Body of pancreas (tissue), 4 donors: Measurements from ENCODE around the gene GRM8. TPM values are rescaled to one million over a fixed set of nuclear protein-coding genes. Genes with fewer than 3 reads are reported as not detected.

Source experiments
- ATAC-seq: fragments of 150-250 bp; one replicate; pipeline ENCODE4 v1.9.1; 2016
- DNase-seq, 4 donors: peaks; one replicate each; pipeline ENCODE4 v3.0.0-alpha.2; 2019
- H3K27ac ChIP-seq, 4 donors: fragments of 200-600 bp; sonication (generic); 1 replicate in 3 of 4; 2 replicates in 1 of 4; pipeline versions ENCODE4 v1.5.1 to v1.6.1; 2016 to 2019; ENCODE audit warnings: mild to moderate bottlenecking in 1 of 4, mixed read lengths in 1 of 4, moderate library complexity in 1 of 4
- H3K27me3 ChIP-seq, 2 donors: fragments of 200-600 bp; sonication (generic); one replicate each; pipeline ENCODE4 v1.6.0; 2016; ENCODE audit warnings: mild to moderate bottlenecking in 1 of 2
- H3K36me3 ChIP-seq, 2 donors: fragments of 200-600 bp; sonication (generic); replicated peaks in 1 of 2; 2 replicates each; pipeline ENCODE4 v1.5.1; 2016; ENCODE audit warnings: low read depth in 2 of 2; ENCODE audit not compliant: insufficient read depth in 1 of 2
- H3K4me1 ChIP-seq: fragments of 200-600 bp; sonication (generic); one replicate; pipeline ENCODE4 v1.6.0; 2016
- H3K4me3 ChIP-seq, 2 donors: fragments of 200-600 bp; sonication (generic); 1 replicate in 1 of 2; 2 replicates in 1 of 2; pipeline ENCODE4 v1.5.1; 2016 to 2019
- H3K9me3 ChIP-seq, 3 donors: fragments of 200-600 bp; sonication (generic); 1 replicate in 2 of 3; 2 replicates in 1 of 3; pipeline ENCODE4 v1.5.1; 2016
- CTCF ChIP-seq, 7 experiments: fragments of 450-650 bp in 4 of 7; fragments of 200-600 bp in 3 of 7; sonication (generic) in 3 of 7; IDR thresholded peaks; one replicate each; pipeline ENCODE4 v1.5.1; 2016 to 2019; ENCODE audit warnings: antibody characterized with exemption in 7 of 7
- POLR2A ChIP-seq, 3 donors: fragments of 450-650 bp; IDR thresholded peaks; one replicate each; pipeline ENCODE4 v1.6.1; 2016; ENCODE audit warnings: antibody characterized with exemption in 3 of 3, mild to moderate bottlenecking in 2 of 3
- WGBS, 2 donors: methylation state at CpG; one replicate each; pipeline ENCODE4 v1.1.5; 2017; 5-methylcytosine and 5-hydroxymethylcytosine counted together
- intact Hi-C: fragments of 100-400 bp; cut with DNase I; formaldehyde crosslinking; loops from one replicate; pipeline ENCODE4 v1.15.1; 2023
- total RNA-seq, 2 donors: library from RNA; depleted of rRNA; stranded (reverse); fragments of >200 nt; gene quantifications; one replicate each; pipeline ENCODE4 v1.1.0, GENCODE V29; 2016

The GRM8 gene
- total RNA-seq, 2 donors from 2014 or later = 2.3 TPM; not detected in 1

GRCh38 chr7:126499481-126499880 lies 753.3 kb downstream of the GRM8 start:
- WGBS, 2 donors = 79 to 80% methylated on average over 5 of the region's 5 CpGs
- H3K27me3 ChIP-seq = no peaks in the 10 kb centered on the region
- ATAC-seq = no peak

GRCh38 chr7:126495733-126496132 lies 757.0 kb downstream of the GRM8 start:
- Histone ChIP-seq H3K4me1 (peaks cover 20% of the 10 kb centered on the region), H3K27ac (peak overlapping the region in 3 of 4 donors; percentile 6 to 43 (median 18)), H3K4me3 (no peak overlapping the region), H3K27me3 (no peaks in the 10 kb centered on the region), H3K9me3 (no peaks in the 10 kb centered on the region), H3K36me3 (no peaks in the 10 kb centered on the region)
- ATAC-seq (peak; percentile 38), DNase-seq (no peak)
- 0 to 22% methylated on average over 2 of the region's 2 CpGs for WGBS, 2 donors
- intact Hi-C loops = no loop called here
- TF ChIP-seq POLR2A (IDR thresholded peaks at IDR 0.05) = no peak
- TF ChIP-seq CTCF (IDR thresholded peaks at IDR 0.05) = no peak

More at GRCh38 chr7:126499481-126499880, 753.3 kb downstream of the GRM8 start:
- DNase-seq = no peak
- H3K27ac ChIP-seq = no peak overlapping the region
- no peaks in the 10 kb centered on the region for H3K9me3 ChIP-seq
- TF ChIP-seq CTCF (IDR thresholded peaks at IDR 0.05) (no peak), POLR2A (IDR thresholded peaks at IDR 0.05) (no peak)
- H3K4me1 ChIP-seq = peaks cover 18% of the 10 kb centered on the region
- H3K36me3 ChIP-seq = no peaks in the 10 kb centered on the region
- intact Hi-C loops = no loop called here
- no peak overlapping the region for H3K4me3 ChIP-seq

GRCh38 chr7:126495001-126495400 lies 757.7 kb downstream of the GRM8 start:
- no peaks in the 10 kb centered on the region for H3K27me3 ChIP-seq
- 0% methylated on average over 1 of the region's 1 CpG for WGBS, 2 donors
- H3K4me3 ChIP-seq = no peak overlapping the region
- ATAC-seq (peak; percentile 66), DNase-seq (peak in 1 of 4 donors; percentile 29)
- intact Hi-C loops = no loop called here
- H3K4me1 ChIP-seq = peaks cover 20% of the 10 kb centered on the region
- TF ChIP-seq POLR2A (IDR thresholded peaks at IDR 0.05) = no peak
- no peak for TF ChIP-seq CTCF (IDR thresholded peaks at IDR 0.05)
- no peaks in the 10 kb centered on the region for H3K36me3 ChIP-seq
- peak overlapping the region in 2 of 4 donors; percentile 6 to 43 for H3K27ac ChIP-seq
- H3K9me3 ChIP-seq = no peaks in the 10 kb centered on the region

- ATAC-seq (no peak), DNase-seq (no peak)
- no peak overlapping the region for H3K27ac ChIP-seq
- H3K36me3 ChIP-seq = no peaks in the 10 kb centered on the region
- intact Hi-C loops = no loop called here
- TF ChIP-seq CTCF (IDR thresholded peaks at IDR 0.05) (no peak), POLR2A (IDR thresholded peaks at IDR 0.05) (no peak)
- H3K9me3 ChIP-seq = no peaks in the 10 kb centered on the region
- peaks cover 20% of the 10 kb centered on the region for H3K4me1 ChIP-seq
- WGBS, 2 donors = 63 to 79% methylated on average over 2 of the region's 2 CpGs
- no peak overlapping the region for H3K4me3 ChIP-seq
- H3K27me3 ChIP-seq = no peaks in the 10 kb centered on the region
Measured at GRCh38 chr7:126493801-126494200, 758.9 kb downstream of the GRM8 start.

GRCh38 chr7:126489874-126490273 lies 762.9 kb downstream of the GRM8 start:
- intact Hi-C loops = no loop called here
- 93 to 98% methylated on average over 2 of the region's 2 CpGs for WGBS, 2 donors

More at GRCh38 chr7:126489874-126490273, 762.9 kb downstream of the GRM8 start:
- no peak overlapping the region for H3K27ac ChIP-seq
- no peaks in the 10 kb centered on the region for H3K36me3 ChIP-seq
- peaks cover 6% of the 10 kb centered on the region for H3K4me1 ChIP-seq
- no peak for DNase-seq
- no peak overlapping the region for H3K4me3 ChIP-seq
- no peak for TF ChIP-seq CTCF (IDR thresholded peaks at IDR 0.05)
- no peak for TF ChIP-seq POLR2A (IDR thresholded peaks at IDR 0.05)
- no peaks in the 10 kb centered on the region for H3K9me3 ChIP-seq
- no peak for ATAC-seq
- no peaks in the 10 kb centered on the region for H3K27me3 ChIP-seq
